Duodenal mucosa (tissue), 2 donors: ENCODE results near the gene KSR2.
"Not testable (repeated sequence)": the region's sequence is repeated elsewhere in the genome, so short reads cannot be mapped to it uniquely, and the experiment has no call there.

Experiments used
- H3K27ac ChIP-seq: one replicate; pipeline ENCODE4 v1.7.0; 2013; ENCODE audit warnings: low read depth, low read length
- H3K27me3 ChIP-seq, 2 donors: one replicate each; pipeline ENCODE4 v1.7.0; 2013; ENCODE audit warnings: low read length in 2 of 2, control low read depth in 1 of 2; ENCODE audit not compliant: insufficient read depth in 2 of 2, control insufficient read depth in 1 of 2
- H3K36me3 ChIP-seq, 2 donors: one replicate each; pipeline ENCODE4 v1.7.0; 2013; ENCODE audit warnings: low read length in 2 of 2, control low read depth in 1 of 2; ENCODE audit not compliant: insufficient read depth in 2 of 2, control insufficient read depth in 1 of 2
- H3K4me1 ChIP-seq, 2 donors: one replicate each; pipeline ENCODE4 v1.7.0; 2013; ENCODE audit warnings: low read length in 2 of 2, control low read depth in 1 of 2; ENCODE audit not compliant: insufficient read depth in 2 of 2, control insufficient read depth in 1 of 2
- H3K4me3 ChIP-seq, 2 donors: one replicate each; pipeline ENCODE4 v1.7.0; 2013; ENCODE audit warnings: low read length in 2 of 2, low read depth in 1 of 2
- H3K9ac ChIP-seq, 2 donors: one replicate each; pipeline ENCODE4 v1.7.0; 2013; ENCODE audit warnings: low read length in 2 of 2, low read depth in 1 of 2
- H3K9me3 ChIP-seq, 2 donors: one replicate each; pipeline ENCODE4 v1.7.0; 2013; ENCODE audit warnings: low read length in 2 of 2, control low read depth in 1 of 2; ENCODE audit not compliant: control insufficient read depth in 1 of 2

Gene KSR2

DNA sequence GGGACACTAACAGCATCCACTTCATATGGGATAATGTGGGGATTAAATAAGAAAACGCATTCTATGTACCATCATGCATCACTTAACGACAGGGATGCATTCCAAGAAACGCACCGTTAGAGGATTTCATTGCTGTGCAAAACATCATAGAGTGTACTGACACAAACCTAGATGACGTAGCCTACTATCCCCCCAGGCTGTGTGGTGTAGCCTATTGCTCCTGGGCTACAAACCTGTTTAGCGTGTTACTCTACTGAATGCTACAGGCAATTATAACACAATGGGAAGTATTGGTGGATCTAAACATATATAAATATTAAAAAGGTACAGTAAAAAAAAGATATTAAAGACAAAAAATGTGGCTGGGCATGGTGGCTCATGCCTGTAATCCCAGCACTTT, 230.6 kb downstream of the KSR2 start:
- Histone ChIP-seq H3K9me3 (no peaks in the 10 kb centered on the region), H3K36me3 (no peaks in the 10 kb centered on the region), H3K4me1 (no peaks in the 10 kb centered on the region), H3K4me3 (no peak overlapping the region), H3K27me3 (no peaks in the 10 kb centered on the region), H3K9ac (no peak overlapping the region), H3K27ac (no peak overlapping the region)

DNA sequence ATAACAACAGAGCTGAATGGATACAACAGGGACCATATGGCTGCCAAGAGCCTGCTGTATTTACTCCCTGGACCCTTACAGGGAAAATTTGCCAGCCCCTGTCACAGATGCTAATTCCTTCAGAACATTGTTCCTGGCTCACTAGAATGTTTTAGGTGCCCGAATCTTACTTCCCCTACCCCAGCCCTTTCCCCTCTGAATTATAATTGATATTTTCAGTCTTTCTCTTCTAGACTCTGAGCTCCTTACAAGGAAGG, 235.3 kb downstream of the KSR2 start:
- H3K4me1 ChIP-seq, result no peaks in the 10 kb centered on the region
- H3K4me3 ChIP-seq, result no peak overlapping the region
- no peak overlapping the region for H3K9ac ChIP-seq
- no peaks in the 10 kb centered on the region for H3K36me3 ChIP-seq
- H3K27ac ChIP-seq, result no peak overlapping the region
- H3K27me3 ChIP-seq, result no peaks in the 10 kb centered on the region
- H3K9me3 ChIP-seq, result no peaks in the 10 kb centered on the region

GRCh38 chr12:117732761-117733548, 235.8 kb downstream of the KSR2 start:
- H3K36me3 ChIP-seq, result no peaks in the 10 kb centered on the region
- no peaks in the 10 kb centered on the region for H3K4me1 ChIP-seq
- H3K9ac ChIP-seq, result no peak overlapping the region
- no peaks in the 10 kb centered on the region for H3K9me3 ChIP-seq
- no peaks in the 10 kb centered on the region for H3K27me3 ChIP-seq
- H3K27ac ChIP-seq, result no peak overlapping the region
- no peak overlapping the region for H3K4me3 ChIP-seq

GRCh38 chr12:117731131-117731530, 237.7 kb downstream of the KSR2 start:
- H3K4me1 ChIP-seq, H3K9ac ChIP-seq, H3K36me3 ChIP-seq, H3K27ac ChIP-seq, H3K9me3 ChIP-seq, H3K27me3 ChIP-seq, H3K4me3 ChIP-seq: not testable (repeated sequence)

DNA sequence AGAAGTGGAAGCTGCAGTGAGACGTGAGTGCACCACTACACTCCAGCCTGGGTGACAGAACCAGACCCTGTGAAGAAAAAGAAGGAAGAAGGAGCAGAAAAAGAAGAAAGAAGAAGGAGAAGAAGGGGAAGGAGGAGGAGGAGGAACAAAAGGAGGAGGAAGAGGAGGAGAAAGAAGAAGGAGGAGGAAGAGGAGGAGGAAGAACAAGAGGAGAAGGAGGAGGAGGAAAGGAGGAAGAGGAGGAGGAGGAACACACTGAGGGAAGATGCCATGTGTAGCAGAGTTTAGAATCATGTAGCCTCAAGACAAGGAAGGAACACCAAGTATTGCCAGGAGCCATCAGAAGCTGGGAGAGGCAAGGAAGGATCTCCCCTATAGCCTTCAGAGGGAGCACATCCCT, 241.5 kb downstream of the KSR2 start:
- Histone ChIP-seq H3K27me3 (no peaks in the 10 kb centered on the region), H3K9me3 (no peaks in the 10 kb centered on the region), H3K4me1 (no peaks in the 10 kb centered on the region), H3K9ac (no peak overlapping the region), H3K27ac (no peak overlapping the region), H3K4me3 (no peak overlapping the region), H3K36me3 (no peaks in the 10 kb centered on the region)

DNA sequence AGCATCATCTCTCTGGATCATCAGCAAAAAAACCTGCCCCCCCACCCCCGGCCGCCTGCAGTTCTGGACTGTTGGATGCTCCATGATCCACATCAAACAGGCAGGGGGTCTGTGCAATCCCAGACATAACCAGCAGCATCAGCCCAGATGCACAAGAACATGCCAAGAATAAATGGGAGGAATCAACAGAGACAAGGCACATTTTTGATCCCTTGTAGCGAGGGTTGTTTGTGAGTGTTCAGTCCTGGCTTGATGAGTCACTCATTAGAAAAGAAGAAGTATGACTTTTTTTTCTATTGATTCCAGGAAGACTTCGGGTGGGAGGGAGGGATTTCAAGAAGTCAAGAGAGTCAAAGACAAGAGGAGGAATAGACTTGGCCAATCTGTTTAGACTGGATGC, 244.2 kb downstream of the KSR2 start:
- Histone ChIP-seq H3K27ac (no peak overlapping the region), H3K9me3 (no peaks in the 10 kb centered on the region), H3K27me3 (no peaks in the 10 kb centered on the region), H3K36me3 (no peaks in the 10 kb centered on the region), H3K9ac (no peak overlapping the region), H3K4me1 (no peaks in the 10 kb centered on the region), H3K4me3 (no peak overlapping the region)

DNA sequence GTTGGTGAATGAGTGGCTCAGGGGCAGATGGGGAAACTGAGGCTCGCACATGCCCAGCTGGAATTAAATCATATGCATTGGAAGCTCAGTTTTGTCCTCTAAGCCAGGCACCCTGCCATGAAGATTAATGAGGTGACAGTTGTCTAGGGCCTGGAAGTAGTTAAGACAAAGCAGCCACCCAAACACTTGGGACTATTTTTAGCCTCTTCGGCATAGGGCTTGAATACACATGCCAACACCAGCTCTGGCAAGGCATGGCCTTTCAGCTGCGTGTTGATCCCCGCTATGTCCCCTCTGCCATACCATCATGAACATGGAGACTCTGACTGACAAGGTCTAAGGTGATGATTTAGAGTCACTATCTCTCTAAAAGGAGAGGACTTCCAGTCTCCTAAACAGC, 250.2 kb downstream of the KSR2 start:
- no peak overlapping the region for H3K9ac ChIP-seq
- no peak overlapping the region for H3K4me3 ChIP-seq
- H3K27me3 ChIP-seq, result no peaks in the 10 kb centered on the region
- no peaks in the 10 kb centered on the region for H3K9me3 ChIP-seq
- H3K4me1 ChIP-seq, result no peaks in the 10 kb centered on the region
- no peaks in the 10 kb centered on the region for H3K36me3 ChIP-seq
- H3K27ac ChIP-seq, result no peak overlapping the region

GRCh38 chr12:117718141-117718540, 250.6 kb downstream of the KSR2 start:
- Histone ChIP-seq H3K27me3 (no peaks in the 10 kb centered on the region), H3K9ac (no peak overlapping the region), H3K36me3 (no peaks in the 10 kb centered on the region), H3K4me3 (no peak overlapping the region), H3K4me1 (no peaks in the 10 kb centered on the region), H3K9me3 (no peaks in the 10 kb centered on the region), H3K27ac (no peak overlapping the region)

- H3K27ac ChIP-seq, result no peak overlapping the region
- H3K36me3 ChIP-seq, result no peaks in the 10 kb centered on the region
- H3K4me3 ChIP-seq, result no peak overlapping the region
- H3K9ac ChIP-seq, result no peak overlapping the region
- H3K9me3 ChIP-seq, result no peaks in the 10 kb centered on the region
- no peaks in the 10 kb centered on the region for H3K4me1 ChIP-seq
- H3K27me3 ChIP-seq, result no peaks in the 10 kb centered on the region
Observed at GRCh38 chr12:117714203-117714602, 254.6 kb downstream of the KSR2 start.

- Histone ChIP-seq H3K9ac (no peak overlapping the region), H3K9me3 (no peaks in the 10 kb centered on the region), H3K4me1 (no peaks in the 10 kb centered on the region), H3K27me3 (no peaks in the 10 kb centered on the region), H3K27ac (no peak overlapping the region), H3K4me3 (no peak overlapping the region), H3K36me3 (no peaks in the 10 kb centered on the region)
Observed at GRCh38 chr12:117710121-117710520, 258.7 kb downstream of the KSR2 start.

DNA sequence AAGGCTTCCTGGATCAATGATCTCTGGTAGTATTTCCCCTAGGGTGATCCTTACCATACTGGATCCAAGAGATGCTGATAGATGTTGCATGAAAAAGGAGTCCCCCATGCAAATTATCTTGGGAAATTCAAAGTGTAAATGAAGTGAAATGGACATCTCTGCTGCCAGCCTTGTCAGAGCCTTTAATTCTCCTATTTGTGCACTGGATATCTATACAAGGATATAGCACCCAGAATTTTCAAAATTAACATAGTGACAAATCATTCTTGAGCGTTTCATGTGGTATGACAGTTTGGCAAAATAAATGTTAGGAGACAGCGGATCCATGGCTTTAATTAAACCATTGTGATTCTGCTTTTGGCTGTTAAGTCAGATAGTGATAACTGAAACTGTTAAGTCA, 260.9 kb downstream of the KSR2 start:
- Histone ChIP-seq H3K4me1 (no peaks in the 10 kb centered on the region), H3K27ac (no peak overlapping the region), H3K36me3 (no peaks in the 10 kb centered on the region), H3K27me3 (no peaks in the 10 kb centered on the region), H3K4me3 (no peak overlapping the region), H3K9me3 (no peaks in the 10 kb centered on the region), H3K9ac (no peak overlapping the region)
